ENCODE results near the gene MRPL11.

GRCh38 chr11:66462911-66463310 lies 24.3 kb upstream of the MRPL11 start:
- TF ChIP-seq, protein P1, sequence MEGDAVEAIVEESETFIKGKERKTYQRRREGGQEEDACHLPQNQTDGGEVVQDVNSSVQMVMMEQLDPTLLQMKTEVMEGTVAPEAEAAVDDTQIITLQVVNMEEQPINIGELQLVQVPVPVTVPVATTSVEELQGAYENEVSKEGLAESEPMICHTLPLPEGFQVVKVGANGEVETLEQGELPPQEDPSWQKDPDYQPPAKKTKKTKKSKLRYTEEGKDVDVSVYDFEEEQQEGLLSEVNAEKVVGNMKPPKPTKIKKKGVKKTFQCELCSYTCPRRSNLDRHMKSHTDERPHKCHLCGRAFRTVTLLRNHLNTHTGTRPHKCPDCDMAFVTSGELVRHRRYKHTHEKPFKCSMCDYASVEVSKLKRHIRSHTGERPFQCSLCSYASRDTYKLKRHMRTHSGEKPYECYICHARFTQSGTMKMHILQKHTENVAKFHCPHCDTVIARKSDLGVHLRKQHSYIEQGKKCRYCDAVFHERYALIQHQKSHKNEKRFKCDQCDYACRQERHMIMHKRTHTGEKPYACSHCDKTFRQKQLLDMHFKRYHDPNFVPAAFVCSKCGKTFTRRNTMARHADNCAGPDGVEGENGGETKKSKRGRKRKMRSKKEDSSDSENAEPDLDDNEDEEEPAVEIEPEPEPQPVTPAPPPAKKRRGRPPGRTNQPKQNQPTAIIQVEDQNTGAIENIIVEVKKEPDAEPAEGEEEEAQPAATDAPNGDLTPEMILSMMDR (conservative IDR thresholded peaks at IDR 0.05; ENCODE audit: low read depth in 2 of 2), result no peak
- TF ChIP-seq CREB1 (CRISPR knock-in tag; IDR thresholded peaks at IDR 0.05; ENCODE audit: low read depth), result no peak
- no peak for TF ChIP-seq EZH2 (IDR thresholded peaks at IDR 0.05; ENCODE audit: low read depth, unreplicated experiment)
- TF ChIP-seq, protein P2, sequence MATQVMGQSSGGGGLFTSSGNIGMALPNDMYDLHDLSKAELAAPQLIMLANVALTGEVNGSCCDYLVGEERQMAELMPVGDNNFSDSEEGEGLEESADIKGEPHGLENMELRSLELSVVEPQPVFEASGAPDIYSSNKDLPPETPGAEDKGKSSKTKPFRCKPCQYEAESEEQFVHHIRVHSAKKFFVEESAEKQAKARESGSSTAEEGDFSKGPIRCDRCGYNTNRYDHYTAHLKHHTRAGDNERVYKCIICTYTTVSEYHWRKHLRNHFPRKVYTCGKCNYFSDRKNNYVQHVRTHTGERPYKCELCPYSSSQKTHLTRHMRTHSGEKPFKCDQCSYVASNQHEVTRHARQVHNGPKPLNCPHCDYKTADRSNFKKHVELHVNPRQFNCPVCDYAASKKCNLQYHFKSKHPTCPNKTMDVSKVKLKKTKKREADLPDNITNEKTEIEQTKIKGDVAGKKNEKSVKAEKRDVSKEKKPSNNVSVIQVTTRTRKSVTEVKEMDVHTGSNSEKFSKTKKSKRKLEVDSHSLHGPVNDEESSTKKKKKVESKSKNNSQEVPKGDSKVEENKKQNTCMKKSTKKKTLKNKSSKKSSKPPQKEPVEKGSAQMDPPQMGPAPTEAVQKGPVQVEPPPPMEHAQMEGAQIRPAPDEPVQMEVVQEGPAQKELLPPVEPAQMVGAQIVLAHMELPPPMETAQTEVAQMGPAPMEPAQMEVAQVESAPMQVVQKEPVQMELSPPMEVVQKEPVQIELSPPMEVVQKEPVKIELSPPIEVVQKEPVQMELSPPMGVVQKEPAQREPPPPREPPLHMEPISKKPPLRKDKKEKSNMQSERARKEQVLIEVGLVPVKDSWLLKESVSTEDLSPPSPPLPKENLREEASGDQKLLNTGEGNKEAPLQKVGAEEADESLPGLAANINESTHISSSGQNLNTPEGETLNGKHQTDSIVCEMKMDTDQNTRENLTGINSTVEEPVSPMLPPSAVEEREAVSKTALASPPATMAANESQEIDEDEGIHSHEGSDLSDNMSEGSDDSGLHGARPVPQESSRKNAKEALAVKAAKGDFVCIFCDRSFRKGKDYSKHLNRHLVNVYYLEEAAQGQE (IDR thresholded peaks at IDR 0.05; ENCODE audit: unreplicated experiment), result no peak
- no peak for TF ChIP-seq POLR2AphosphoS5 (IDR thresholded peaks at IDR 0.05; ENCODE audit: low read depth)
- no peak for TF ChIP-seq JUNB (IDR thresholded peaks at IDR 0.05; ENCODE audit: unreplicated experiment)

Measured in GM23338 (cell line).